H1 (cell line): ENCODE measurements around the gene STAT3. TPM values are rescaled to one million over a fixed set of nuclear protein-coding genes. Genes with fewer than 3 reads are reported as not detected.

ENCODE experiments used
- CTCF ChIA-PET: fragments of 300-600 bp; sonication (Branson Sonifier 250); formaldehyde crosslinking; loops from one replicate; lab custom pipeline; 2021; ENCODE audit not compliant: partially characterized antibody; lab: Charles Lee
- POLR2A ChIA-PET: fragments of 300-600 bp; sonication (Branson Sonifier 250); formaldehyde crosslinking; loops from one replicate; lab custom pipeline; 2021; ENCODE audit warnings: inconsistent platforms; ENCODE audit not compliant: partially characterized antibody; lab: Charles Lee
- DNase-seq, 2 experiments: peaks; one replicate each; pipeline versions ENCODE4 v3.0.0 to v3.0.0-alpha.2; 2010 to 2022; ENCODE audit warnings: low spot score in 2 of 2, low read depth in 1 of 2, mixed read lengths in 1 of 2
- FAIRE-seq: peaks from 2 replicates; lab custom pipeline; 2011; peaks lifted over from hg19 to GRCh38; lab: Jason Lieb, UNC
- H2AFZ ChIP-seq: 2 replicates; pipeline ENCODE4 v1.8.1; 2012; ENCODE audit warnings: low read length, inconsistent platforms
- H2AK5ac ChIP-seq: 2 replicates; pipeline ENCODE4 v1.6.1; 2013; ENCODE audit warnings: low read depth, low read length
- H2BK120ac ChIP-seq: replicated peaks from 2 replicates; pipeline ENCODE3; 2013; ENCODE audit warnings: low read depth, low read length, inconsistent platforms
- H2BK12ac ChIP-seq: 2 replicates; pipeline ENCODE4 v1.6.1; 2013; ENCODE audit warnings: low read depth, low read length
- H2BK15ac ChIP-seq: 2 replicates; pipeline ENCODE4 v1.6.1; 2013; ENCODE audit warnings: low read length
- H2BK20ac ChIP-seq: 2 replicates; pipeline ENCODE4 v1.6.1; 2013; ENCODE audit warnings: low read length
- H2BK5ac ChIP-seq: 2 replicates; pipeline ENCODE4 v1.6.1; 2013; ENCODE audit warnings: low read depth, low read length
- H3K14ac ChIP-seq: 2 replicates; pipeline ENCODE4 v1.6.1; 2013; ENCODE audit warnings: inconsistent platforms; ENCODE audit not compliant: insufficient read length
- H3K18ac ChIP-seq: 2 replicates; pipeline ENCODE4 v1.6.1; 2013; ENCODE audit warnings: low read length; ENCODE audit errors: extremely low read depth
- H3K23ac ChIP-seq: 2 replicates; pipeline ENCODE4 v1.6.1; 2013; ENCODE audit warnings: inconsistent platforms; ENCODE audit not compliant: insufficient read length
- H3K23me2 ChIP-seq: 2 replicates; pipeline ENCODE4 v1.6.1; 2013; ENCODE audit warnings: low read depth, low read length
- H3K27ac ChIP-seq: 2 replicates; pipeline ENCODE4 v1.6.1; 2011; ENCODE audit warnings: low read depth, low read length, inconsistent platforms
- H3K27me3 ChIP-seq, 4 experiments: replicated peaks in 1 of 4; 1 replicate in 1 of 4; 2 replicates in 3 of 4; pipeline versions ENCODE4 v1.6.1 to v1.8.1; 2011 to 2013; ENCODE audit warnings: low read length in 3 of 4, mild to moderate bottlenecking in 3 of 4, inconsistent platforms in 2 of 4, mixed read lengths in 2 of 4, moderate library complexity in 1 of 4; ENCODE audit not compliant: control insufficient read depth in 3 of 4, insufficient read depth in 3 of 4; ENCODE audit errors: extremely low read depth in 1 of 4
- H3K36me3 ChIP-seq, 4 experiments: 2 replicates each; pipeline versions ENCODE4 v1.6.1 to v1.8.1; 2011 to 2013; ENCODE audit warnings: mild to moderate bottlenecking in 4 of 4, low read length in 3 of 4, moderate library complexity in 2 of 4, control low read depth in 1 of 4, inconsistent platforms in 1 of 4; ENCODE audit not compliant: insufficient read depth in 4 of 4, control insufficient read depth in 2 of 4
- H3K4ac ChIP-seq: replicated peaks from 2 replicates; pipeline ENCODE3; 2013; ENCODE audit warnings: low read length, low read depth, mixed read lengths, inconsistent platforms; ENCODE audit not compliant: insufficient read length
- H3K4me1 ChIP-seq, 4 experiments: replicated peaks in 1 of 4; 1 replicate in 1 of 4; 2 replicates in 3 of 4; pipeline versions ENCODE4 v1.6.1 to v1.8.1; 2011 to 2013; ENCODE audit warnings: low read length in 3 of 4, inconsistent platforms in 2 of 4, mixed read lengths in 1 of 4; ENCODE audit not compliant: insufficient read depth in 4 of 4, control insufficient read depth in 3 of 4
- H3K4me2 ChIP-seq, 2 experiments: 2 replicates each; pipeline versions ENCODE4 v1.6.1 to v1.8.1; 2011 to 2013; ENCODE audit warnings: low read depth in 2 of 2, low read length in 2 of 2, control low read depth in 1 of 2, inconsistent platforms in 1 of 2, mild to moderate bottlenecking in 1 of 2; ENCODE audit not compliant: insufficient read depth in 1 of 2
- H3K4me3 ChIP-seq, 4 experiments: fragments of 200-600, 300-600 bp in 1 of 4; sonication (generic), shearing (Covaris generic), sonication (Bioruptor Twin) in 1 of 4; 2 replicates each; pipeline versions ENCODE4 v1.5.1 to v1.8.1; 2011 to 2016; ENCODE audit warnings: low read length in 4 of 4, low read depth in 3 of 4, control low read depth in 2 of 4, inconsistent platforms in 2 of 4, mild to moderate bottlenecking in 2 of 4, mixed read lengths in 1 of 4, moderate library complexity in 1 of 4; ENCODE audit not compliant: insufficient read depth in 2 of 4; ENCODE audit errors: extremely low read depth in 1 of 4
- H3K56ac ChIP-seq: replicated peaks from 2 replicates; pipeline ENCODE3; 2013; ENCODE audit warnings: low read depth, mild to moderate bottlenecking, mixed read lengths, low read length, inconsistent platforms; ENCODE audit not compliant: insufficient read length
- H3K79me1 ChIP-seq: 2 replicates; pipeline ENCODE4 v1.6.1; 2013; ENCODE audit warnings: low read depth, low read length, control low read depth
- H3K79me2 ChIP-seq, 2 experiments: 2 replicates each; pipeline versions ENCODE4 v1.6.1 to v1.8.1; 2012 to 2013; ENCODE audit warnings: low read length in 2 of 2, mild to moderate bottlenecking in 2 of 2, inconsistent platforms in 1 of 2; ENCODE audit not compliant: insufficient read depth in 2 of 2, control insufficient read depth in 1 of 2
- H3K9ac ChIP-seq, 4 experiments: replicated peaks in 1 of 4; 1 replicate in 1 of 4; 2 replicates in 3 of 4; pipeline versions ENCODE4 v1.6.1 to v1.8.1; 2011 to 2013; ENCODE audit warnings: low read depth in 3 of 4, low read length in 3 of 4, control low read depth in 2 of 4, mild to moderate bottlenecking in 2 of 4, moderate library complexity in 2 of 4, inconsistent platforms in 1 of 4; ENCODE audit errors: extremely low read depth in 1 of 4
- H3K9me3 ChIP-seq, 2 experiments: 2 replicates each; pipeline versions ENCODE4 v1.6.1 to v1.8.1; 2012 to 2013; ENCODE audit warnings: mild to moderate bottlenecking in 2 of 2, moderate library complexity in 2 of 2, control low read depth in 1 of 2, inconsistent platforms in 1 of 2, low read depth in 1 of 2, low read length in 1 of 2, mixed read lengths in 1 of 2; ENCODE audit not compliant: insufficient read depth in 2 of 2
- H4K20me1 ChIP-seq, 2 experiments: replicated peaks in 1 of 2; 2 replicates each; pipeline versions ENCODE3 to v1.8.1; 2011 to 2013; ENCODE audit warnings: inconsistent platforms in 2 of 2, low read length in 2 of 2, mild to moderate bottlenecking in 1 of 2; ENCODE audit not compliant: insufficient read depth in 2 of 2, control insufficient read depth in 1 of 2
- H4K5ac ChIP-seq: 2 replicates; pipeline ENCODE4 v1.6.1; 2013; ENCODE audit warnings: low read length, low read depth, mixed read lengths, inconsistent platforms; ENCODE audit not compliant: insufficient read length
- H4K8ac ChIP-seq: 2 replicates; pipeline ENCODE4 v1.8.0; 2013; ENCODE audit warnings: mild to moderate bottlenecking, moderate library complexity, low read length, inconsistent platforms; ENCODE audit not compliant: insufficient read depth; ENCODE audit errors: extremely low read depth
- H4K91ac ChIP-seq: replicated peaks from 2 replicates; pipeline ENCODE3; 2013; ENCODE audit warnings: low read length, mixed read lengths, inconsistent platforms; ENCODE audit not compliant: insufficient read length
- BACH1 ChIP-seq: IDR thresholded peaks from 2 replicates; pipeline ENCODE4 v1.6.1; 2012; ENCODE audit warnings: low read length, improper control_type of control experiment
- BCL11A ChIP-seq, 2 experiments: IDR thresholded peaks; one replicate each; pipeline ENCODE4 v1.6.1; 2011; ENCODE audit warnings: low read depth in 2 of 2, low read length in 2 of 2, mild to moderate bottlenecking in 2 of 2
- CBX8 ChIP-seq: fragments of 300-800, 300-1000 bp; sonication (generic); IDR thresholded peaks from 2 replicates; pipeline ENCODE4 v1.7.1; 2016; ENCODE audit warnings: low read depth, low read length, borderline replicate concordance
- CREB1 ChIP-seq: IDR thresholded peaks from 2 replicates; pipeline ENCODE4 v1.6.1; 2012; ENCODE audit warnings: inconsistent platforms
- GTF2F1 ChIP-seq: IDR thresholded peaks from 2 replicates; pipeline ENCODE4 v1.6.1; 2012; ENCODE audit warnings: low read depth, low read length, improper control_type of control experiment, borderline replicate concordance
- KDM1A ChIP-seq: fragments of 200-600, 300-600 bp; sonication (generic); IDR thresholded peaks from 2 replicates; pipeline ENCODE4 v1.7.1; 2016; ENCODE audit warnings: mild to moderate bottlenecking, low read length, borderline replicate concordance
- PHF8 ChIP-seq: fragments of 200-600 bp; sonication (generic); conservative IDR thresholded peaks from 2 replicates; pipeline ENCODE4 v1.7.1; 2012; ENCODE audit warnings: low read depth, mild to moderate bottlenecking, inconsistent platforms, low read length, moderate library complexity
- RXRA ChIP-seq: IDR thresholded peaks from 2 replicates; pipeline ENCODE4 v1.6.1; 2011; ENCODE audit warnings: low read depth, mild to moderate bottlenecking, low read length, moderate library complexity; ENCODE audit not compliant: insufficient read depth
- SAP30 ChIP-seq: fragments of 300-600 bp; sonication (generic); IDR thresholded peaks from 2 replicates; pipeline ENCODE4 v1.7.1; 2012; ENCODE audit warnings: low read length, moderate library complexity, mild to moderate bottlenecking, inconsistent platforms; ENCODE audit not compliant: insufficient read depth, insufficient replicate concordance
- TEAD4 ChIP-seq: IDR thresholded peaks from 2 replicates; pipeline ENCODE4 v1.6.1; 2012; ENCODE audit warnings: low read depth, low read length, inconsistent platforms, mixed read lengths
- WGBS, 2 experiments: shearing (Covaris generic) in 1 of 2; methylation state at CpG; one replicate each; pipeline versions ENCODE4 v1.1.6 to v1.1.7; 2013 to 2015; ENCODE audit warnings: low lambda C conversion rate in 2 of 2, mixed read lengths in 2 of 2, inconsistent platforms in 1 of 2, low coverage in 1 of 2, missing lambda C conversion rate in 1 of 2; ENCODE audit not compliant: insufficient replicate concordance in 2 of 2, insufficient coverage in 1 of 2, insufficient read length in 1 of 2; ENCODE audit errors: extremely low coverage in 1 of 2, missing lambda C conversion rate in 1 of 2; 5-methylcytosine and 5-hydroxymethylcytosine counted together
- polyA plus RNA-seq, 7 experiments: library from polyadenylated mRNA; depleted of rRNA in 3 of 7; stranded (reverse) in 5 of 7; unstranded in 2 of 7; fragments of >200 nt in 5 of 7; fragments of 200-250 nt in 2 of 7; gene quantifications; 1 replicate in 5 of 7; 2 replicates in 1 of 7; 4 replicates in 1 of 7; pipeline versions ENCODE4 v1.2.1 to v1.2.3, GENCODE V29; 2011 to 2013; ENCODE audit warnings: missing spikeins in 2 of 7, mixed read lengths in 2 of 7
- total RNA-seq: library from RNA; stranded (reverse); fragmentation: NEBNext Ultra II Directional; extraction: Animal tissue kit (Norgen Biotek cat#: 25700); gene quantifications from 2 replicates; pipeline ENCODE4 v1.2.1, GENCODE V29; 2021
- TF ChIP-seq, protein P1 (sequence below), 3 experiments: IDR thresholded peaks; 1 replicate in 2 of 3; 2 replicates in 1 of 3; pipeline versions ENCODE4 v1.5.1 to v1.6.1; 2011; ENCODE audit warnings: low read length in 3 of 3, mild to moderate bottlenecking in 3 of 3, inconsistent platforms in 2 of 3, low read depth in 1 of 3, moderate library complexity in 1 of 3; ENCODE audit not compliant: insufficient read depth in 1 of 3; ENCODE audit errors: control extremely low read depth in 1 of 3

The STAT3 gene
- total and polyA plus RNA-seq, 2 of the 8 experiments (the other 6 are each of a cell fraction or from before 2014, with no cell fraction given): 38.4 to 94.1 TPM

GRCh38 chr17:42306385-42306667 is 81.9 kb downstream of the STAT3 start:
- H4K8ac ChIP-seq: no peak overlapping the region
- no peak for TF ChIP-seq TEAD4
- no peak for TF ChIP-seq KDM1A
- no peak for TF ChIP-seq BCL11A (IDR thresholded peaks at IDR 0.05; ENCODE audit: low read depth in 2 of 2, low read length in 2 of 2)
- TF ChIP-seq GTF2F1: no peak
- no peak for TF ChIP-seq BACH1
- no peak for TF ChIP-seq PHF8
- no peak for TF ChIP-seq CBX8
- TF ChIP-seq RXRA: no peak
- TF ChIP-seq SAP30: no peak
- TF ChIP-seq, protein P1, sequence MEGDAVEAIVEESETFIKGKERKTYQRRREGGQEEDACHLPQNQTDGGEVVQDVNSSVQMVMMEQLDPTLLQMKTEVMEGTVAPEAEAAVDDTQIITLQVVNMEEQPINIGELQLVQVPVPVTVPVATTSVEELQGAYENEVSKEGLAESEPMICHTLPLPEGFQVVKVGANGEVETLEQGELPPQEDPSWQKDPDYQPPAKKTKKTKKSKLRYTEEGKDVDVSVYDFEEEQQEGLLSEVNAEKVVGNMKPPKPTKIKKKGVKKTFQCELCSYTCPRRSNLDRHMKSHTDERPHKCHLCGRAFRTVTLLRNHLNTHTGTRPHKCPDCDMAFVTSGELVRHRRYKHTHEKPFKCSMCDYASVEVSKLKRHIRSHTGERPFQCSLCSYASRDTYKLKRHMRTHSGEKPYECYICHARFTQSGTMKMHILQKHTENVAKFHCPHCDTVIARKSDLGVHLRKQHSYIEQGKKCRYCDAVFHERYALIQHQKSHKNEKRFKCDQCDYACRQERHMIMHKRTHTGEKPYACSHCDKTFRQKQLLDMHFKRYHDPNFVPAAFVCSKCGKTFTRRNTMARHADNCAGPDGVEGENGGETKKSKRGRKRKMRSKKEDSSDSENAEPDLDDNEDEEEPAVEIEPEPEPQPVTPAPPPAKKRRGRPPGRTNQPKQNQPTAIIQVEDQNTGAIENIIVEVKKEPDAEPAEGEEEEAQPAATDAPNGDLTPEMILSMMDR (IDR thresholded peaks at IDR 0.05; ENCODE audit: control extremely low read depth in 1 of 3, insufficient read depth in 1 of 3, low read depth in 1 of 3, low read length in 3 of 3): no peak
- no peak for TF ChIP-seq CREB1
- TF ChIP-seq, all 59 proteins: peak for 0
- no peaks in the 10 kb centered on the region for H3K79me2 ChIP-seq
- H3K27ac ChIP-seq: no peak overlapping the region
- H3K4me3 ChIP-seq: no peak overlapping the region
- no peaks in the 10 kb centered on the region for H3K27me3 ChIP-seq
- no peak overlapping the region for H3K18ac ChIP-seq
- no peak overlapping the region for H3K56ac ChIP-seq
- ChIA-PET POLR2A (interaction anchor here (1.4 kb wide), 1 partner anchor 31 kb away, joined by 3 read pairs; no protein-coding TSS in a partner anchor), CTCF (interaction anchor here (0.5 to 2.2 kb wide), 4 partner anchors 13 to 105 kb away, joined by 3 to 11 read pairs (median 4); no protein-coding TSS in a partner anchor)
- H3K23me2 ChIP-seq: no peaks in the 10 kb centered on the region
- no peak overlapping the region for H3K4me2 ChIP-seq
- peaks cover under 1 to 11% (median 5%) of the 10 kb centered on the region in 4 experiments; a peak in 6 of 7 replicates for H3K4me1 ChIP-seq
- no peaks in the 10 kb centered on the region for H3K36me3 ChIP-seq
- H3K23ac ChIP-seq: no peak overlapping the region
- H2AFZ ChIP-seq: no peak overlapping the region
- no peak overlapping the region for H3K9ac ChIP-seq
- H4K20me1 ChIP-seq: peaks cover 0 to 3% of the 10 kb centered on the region in 2 experiments
- no peak for FAIRE-seq
- no peak overlapping the region for H4K5ac ChIP-seq
- no peak overlapping the region for H2BK5ac ChIP-seq
- no peaks in the 10 kb centered on the region for H3K79me1 ChIP-seq
- WGBS, 2 experiments: 87% methylated on average over 5 of the region's 5 CpGs; no CpG with 5 or more reads in 1 of the 2 experiments
- H4K91ac ChIP-seq: no peak overlapping the region
- no peak overlapping the region for H2BK12ac ChIP-seq
- no peak overlapping the region for H2AK5ac ChIP-seq
- H2BK20ac ChIP-seq: no peak overlapping the region
- H2BK120ac ChIP-seq: no peak overlapping the region
- H3K14ac ChIP-seq: no peak overlapping the region
- no peak for DNase-seq
- H2BK15ac ChIP-seq: no peak overlapping the region
- no peaks in the 10 kb centered on the region for H3K9me3 ChIP-seq
- H3K4ac ChIP-seq: no peak overlapping the region
